ENCODE results near the gene ADARB2. TPM values are rescaled to one million over a fixed set of nuclear protein-coding genes. Genes with fewer than 3 reads are reported as not detected.

ADARB2 gene
- total and polyA plus RNA-seq, 7 donors = 0.05 to 0.39 (median 0.15) TPM; not detected in 2

DNA sequence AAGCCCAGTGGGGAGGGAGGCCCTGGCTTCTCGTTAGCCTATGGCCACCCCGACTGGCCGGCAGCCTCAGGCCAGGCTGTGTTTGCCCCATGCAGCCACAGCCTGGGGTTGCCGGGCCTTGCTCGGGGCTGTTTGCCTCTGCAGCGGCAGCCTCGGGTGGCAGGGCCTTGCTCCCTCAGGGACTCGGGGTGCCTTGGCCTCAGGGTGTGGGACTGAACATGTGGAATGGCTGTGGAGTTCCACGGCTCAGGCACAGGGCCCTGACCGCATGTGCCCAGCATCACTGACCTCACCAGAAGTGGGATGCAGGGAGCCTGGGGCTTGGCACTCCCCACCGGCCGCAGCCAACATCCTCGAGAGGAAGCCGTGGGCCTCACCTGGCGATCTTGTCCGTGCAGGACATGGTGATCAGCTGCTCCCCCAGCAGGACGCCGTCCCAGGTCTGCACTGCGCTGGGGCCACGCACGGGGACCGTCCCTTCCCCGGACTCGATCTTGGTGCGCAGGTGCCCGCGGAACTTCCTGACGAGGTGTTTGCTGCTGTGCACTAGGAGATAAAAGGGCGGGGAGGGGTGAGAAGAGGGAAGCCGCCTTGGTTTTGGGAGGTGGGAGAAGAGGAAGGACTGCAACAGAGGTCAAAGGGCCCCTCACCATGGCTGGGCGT is 520.6 kb downstream of the ADARB2 start:
- DNase-seq (no peak), ATAC-seq (no peak)
- WGBS, 3 donors = 88 to 92% (median 90%) methylated on average over 28 to 31 of the region's 31 CpGs
- TF ChIP-seq, protein P1, sequence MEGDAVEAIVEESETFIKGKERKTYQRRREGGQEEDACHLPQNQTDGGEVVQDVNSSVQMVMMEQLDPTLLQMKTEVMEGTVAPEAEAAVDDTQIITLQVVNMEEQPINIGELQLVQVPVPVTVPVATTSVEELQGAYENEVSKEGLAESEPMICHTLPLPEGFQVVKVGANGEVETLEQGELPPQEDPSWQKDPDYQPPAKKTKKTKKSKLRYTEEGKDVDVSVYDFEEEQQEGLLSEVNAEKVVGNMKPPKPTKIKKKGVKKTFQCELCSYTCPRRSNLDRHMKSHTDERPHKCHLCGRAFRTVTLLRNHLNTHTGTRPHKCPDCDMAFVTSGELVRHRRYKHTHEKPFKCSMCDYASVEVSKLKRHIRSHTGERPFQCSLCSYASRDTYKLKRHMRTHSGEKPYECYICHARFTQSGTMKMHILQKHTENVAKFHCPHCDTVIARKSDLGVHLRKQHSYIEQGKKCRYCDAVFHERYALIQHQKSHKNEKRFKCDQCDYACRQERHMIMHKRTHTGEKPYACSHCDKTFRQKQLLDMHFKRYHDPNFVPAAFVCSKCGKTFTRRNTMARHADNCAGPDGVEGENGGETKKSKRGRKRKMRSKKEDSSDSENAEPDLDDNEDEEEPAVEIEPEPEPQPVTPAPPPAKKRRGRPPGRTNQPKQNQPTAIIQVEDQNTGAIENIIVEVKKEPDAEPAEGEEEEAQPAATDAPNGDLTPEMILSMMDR (IDR thresholded peaks at IDR 0.05) = no peak
- intact Hi-C loops (cut with DNase I) = no loop called here
- H3K4me1 ChIP-seq = no peaks in the 10 kb centered on the region
- no peaks in the 10 kb centered on the region for H3K9me3 ChIP-seq
- H3K27ac ChIP-seq = no peak overlapping the region
- no peak overlapping the region for H3K4me3 ChIP-seq
- H3K27me3 ChIP-seq (ENCODE audit: insufficient read depth in 3 of 3, low read length in 2 of 3) = peaks cover 0 to 4% (median 0%) of the 10 kb centered on the region in 3 donors
- H3K36me3 ChIP-seq (ENCODE audit: insufficient read depth in 1 of 2, low read depth in 1 of 2) = no peaks in the 10 kb centered on the region

DNA sequence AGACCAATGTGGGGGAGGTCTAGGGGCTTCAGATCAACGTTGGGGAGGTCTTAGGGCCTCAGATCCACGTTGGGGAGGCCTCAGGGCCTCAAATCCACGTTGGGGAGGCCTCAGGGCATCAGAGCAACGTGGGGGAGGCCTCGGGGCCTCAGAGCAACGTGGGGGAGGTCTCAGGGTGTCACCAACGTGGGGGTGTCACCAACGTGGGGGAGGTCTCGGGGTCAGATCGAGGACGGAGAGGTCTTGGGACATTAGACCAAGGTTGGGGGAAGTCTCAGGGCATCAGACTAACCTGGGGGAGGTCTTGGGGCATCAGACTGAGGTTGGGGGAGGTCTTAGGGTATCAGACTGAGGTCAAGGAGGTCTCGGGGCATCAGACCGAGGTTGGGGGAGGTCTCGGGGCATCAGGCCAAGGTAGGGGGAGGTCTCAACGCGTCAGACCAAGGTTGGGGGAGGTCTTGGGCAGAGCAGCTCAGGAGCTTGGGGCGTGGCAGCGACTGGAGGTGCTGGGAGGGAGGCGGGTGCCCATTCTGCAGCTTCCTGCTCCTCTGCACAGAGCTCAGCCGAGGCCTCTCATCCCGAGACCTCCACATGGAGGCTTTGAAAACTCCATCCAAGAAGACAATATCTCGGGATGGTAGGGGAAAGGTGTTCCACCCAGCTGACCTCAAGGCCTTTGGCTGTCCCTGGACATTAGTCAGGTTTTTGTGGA is 521.3 kb downstream of the ADARB2 start:
- no peaks in the 10 kb centered on the region for H3K36me3 ChIP-seq (ENCODE audit: insufficient read depth in 1 of 2, low read depth in 1 of 2)
- H3K4me3 ChIP-seq = no peak overlapping the region
- intact Hi-C loops (cut with DNase I) = no loop called here
- 78 to 82% (median 82%) methylated on average over 22 of the region's 22 CpGs for WGBS, 3 donors
- no peaks in the 10 kb centered on the region for H3K9me3 ChIP-seq
- no peaks in the 10 kb centered on the region for H3K4me1 ChIP-seq
- DNase-seq = no peak
- TF ChIP-seq, protein P1 (IDR thresholded peaks at IDR 0.05) = no peak
- H3K27ac ChIP-seq = no peak overlapping the region
- peaks cover 0 to 5% (median 0%) of the 10 kb centered on the region in 3 donors for H3K27me3 ChIP-seq (ENCODE audit: insufficient read depth in 3 of 3, low read length in 2 of 3)
- no peak for ATAC-seq

DNA sequence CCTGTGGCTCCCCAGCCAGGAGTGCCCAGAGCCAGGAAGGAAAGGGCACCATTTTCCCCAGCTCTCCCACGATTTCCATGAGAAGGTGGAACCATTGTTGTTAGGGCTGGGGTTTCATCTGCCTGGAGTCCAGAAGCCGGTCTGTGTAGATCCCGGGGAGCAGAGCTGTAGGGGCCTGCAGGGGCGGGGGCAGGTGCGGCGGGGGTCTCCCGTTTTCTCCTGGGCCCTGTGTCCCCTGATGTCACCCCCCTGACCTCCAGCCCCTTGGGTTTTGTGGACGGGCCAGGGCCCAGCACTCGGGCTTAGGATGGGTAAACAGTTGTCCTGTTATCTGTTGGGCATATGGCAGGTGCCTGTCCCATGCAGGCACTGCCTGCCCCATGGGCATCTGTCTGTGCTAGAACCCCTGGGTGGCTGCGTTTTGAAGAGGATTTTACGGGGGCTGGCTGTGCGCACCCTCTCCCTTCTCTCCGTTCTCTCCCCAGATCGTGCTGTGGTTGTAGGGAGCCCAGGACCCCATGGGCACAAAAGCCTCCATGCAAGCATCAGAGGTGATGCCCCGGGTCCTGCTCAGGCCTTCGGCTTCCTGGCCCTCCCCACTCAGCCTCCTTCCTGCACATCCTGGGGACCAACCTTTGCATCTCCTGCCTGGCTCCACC is 522.3 kb downstream of the ADARB2 start:
- Histone ChIP-seq H3K9me3 (no peaks in the 10 kb centered on the region), H3K27me3 (ENCODE audit: insufficient read depth in 3 of 3, low read length in 2 of 3) (peaks cover 0 to 5% (median 0%) of the 10 kb centered on the region in 3 donors), H3K4me3 (no peak overlapping the region), H3K4me1 (no peaks in the 10 kb centered on the region), H3K36me3 (ENCODE audit: insufficient read depth in 1 of 2, low read depth in 1 of 2) (no peaks in the 10 kb centered on the region), H3K27ac (no peak overlapping the region)
- DNase-seq (no peak), ATAC-seq (no peak)
- WGBS, 3 donors = 86 to 87% (median 87%) methylated on average over 16 of the region's 16 CpGs
- intact Hi-C loops (cut with DNase I) = no loop called here
- TF ChIP-seq, protein P1 (IDR thresholded peaks at IDR 0.05) = no peak

DNA sequence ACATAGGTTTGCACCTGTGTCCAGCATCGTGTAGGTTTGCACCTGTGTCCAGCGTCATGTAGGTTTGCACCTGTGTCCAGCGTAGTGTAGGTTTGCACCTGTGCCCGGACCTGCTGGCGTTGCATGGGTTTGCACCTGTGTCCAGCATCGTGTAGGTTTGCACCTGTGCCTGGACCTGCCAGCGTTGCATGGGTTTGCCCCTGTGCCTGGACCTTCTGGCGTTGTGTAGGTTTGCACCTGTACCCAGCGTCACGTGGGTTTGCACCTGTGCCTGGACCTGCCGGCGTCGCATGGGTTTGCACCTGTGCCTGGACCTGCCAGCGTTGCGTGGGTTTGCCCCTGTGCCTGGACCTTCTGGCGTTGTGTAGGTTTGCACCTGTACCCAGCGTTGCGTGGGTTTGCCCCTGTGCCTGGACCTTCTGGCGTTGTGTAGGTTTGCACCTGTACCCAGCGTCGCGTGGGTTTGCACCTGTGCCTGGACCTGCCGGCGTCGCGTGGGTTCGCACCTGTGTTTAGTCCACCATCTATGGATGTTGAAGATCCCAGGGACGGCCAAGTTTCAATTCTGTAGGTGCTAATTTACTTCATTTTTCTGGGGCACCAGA is 523.2 kb downstream of the ADARB2 start:
- Histone ChIP-seq H3K36me3 (ENCODE audit: insufficient read depth in 1 of 2, low read depth in 1 of 2) (no peaks in the 10 kb centered on the region), H3K4me3 (no peak overlapping the region), H3K9me3 (no peaks in the 10 kb centered on the region), H3K27ac (no peak overlapping the region), H3K4me1 (no peaks in the 10 kb centered on the region), H3K27me3 (ENCODE audit: insufficient read depth in 3 of 3, low read length in 2 of 3) (peaks cover 0 to 5% (median 0%) of the 10 kb centered on the region in 3 donors)
- no peak for DNase-seq
- intact Hi-C loops (cut with DNase I) = no loop called here
- TF ChIP-seq, protein P1 (IDR thresholded peaks at IDR 0.05) = no peak
- ATAC-seq = no peak
- 91 to 92% (median 91%) methylated on average over 28 of the region's 28 CpGs for WGBS, 3 donors
